ENCODE results near the gene CALHM5.

The CALHM5 gene

DNA sequence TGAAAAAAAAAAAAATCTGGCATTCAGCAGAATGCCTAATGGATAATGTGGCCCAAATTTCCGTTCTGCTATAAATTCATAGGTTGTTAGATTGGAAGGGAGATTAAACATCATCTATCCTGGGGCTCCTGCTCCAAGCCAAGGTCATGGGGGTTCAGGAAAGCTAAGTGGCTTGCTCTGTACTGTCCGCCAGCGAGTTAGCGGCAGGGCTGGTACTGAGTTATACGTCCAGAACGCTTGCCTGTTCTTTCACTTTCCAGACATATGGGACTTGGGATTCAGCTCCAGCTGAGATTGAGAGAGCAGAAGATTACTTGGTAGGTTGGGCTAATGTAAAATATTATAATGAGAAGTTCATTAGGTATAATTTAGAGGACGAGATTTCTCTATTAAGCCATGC is 60.7 kb downstream of the CALHM5 start:
- Mint-ChIP-seq H3K4me3 (peak overlapping the region; percentile 100), H3K27ac (peak overlapping the region; percentile 95), H3K4me1 (ENCODE audit: low read depth) (peaks cover 59% of the 10 kb centered on the region), H3K36me3 (peaks cover 3% of the 10 kb centered on the region), H3K27me3 (no peaks in the 10 kb centered on the region), H3K9me3 (ENCODE audit: low read depth) (no peaks in the 10 kb centered on the region)
